ENCODE results near the gene MRPL43. TPM values are rescaled to one million over a fixed set of nuclear protein-coding genes. Genes with fewer than 3 reads are reported as not detected.

The MRPL43 gene
- total and polyA plus RNA-seq, 9 donors = 56.6 to 126 (median 83.3) TPM

- Histone ChIP-seq H3K4me1 (ENCODE audit: insufficient read depth) (peaks cover 18% of the 10 kb centered on the region), H3K36me3 (no peaks in the 10 kb centered on the region), H3K27ac (no peak overlapping the region), H3K9me3 (no peaks in the 10 kb centered on the region), H3K27me3 (no peaks in the 10 kb centered on the region), H3K4me3 (no peak overlapping the region)
- DNase-seq = peak in 2 of 5 donors; percentile 18 to 30
- TF ChIP-seq EP300 (IDR thresholded peaks at IDR 0.05) = no peak
- TF ChIP-seq, protein P1, sequence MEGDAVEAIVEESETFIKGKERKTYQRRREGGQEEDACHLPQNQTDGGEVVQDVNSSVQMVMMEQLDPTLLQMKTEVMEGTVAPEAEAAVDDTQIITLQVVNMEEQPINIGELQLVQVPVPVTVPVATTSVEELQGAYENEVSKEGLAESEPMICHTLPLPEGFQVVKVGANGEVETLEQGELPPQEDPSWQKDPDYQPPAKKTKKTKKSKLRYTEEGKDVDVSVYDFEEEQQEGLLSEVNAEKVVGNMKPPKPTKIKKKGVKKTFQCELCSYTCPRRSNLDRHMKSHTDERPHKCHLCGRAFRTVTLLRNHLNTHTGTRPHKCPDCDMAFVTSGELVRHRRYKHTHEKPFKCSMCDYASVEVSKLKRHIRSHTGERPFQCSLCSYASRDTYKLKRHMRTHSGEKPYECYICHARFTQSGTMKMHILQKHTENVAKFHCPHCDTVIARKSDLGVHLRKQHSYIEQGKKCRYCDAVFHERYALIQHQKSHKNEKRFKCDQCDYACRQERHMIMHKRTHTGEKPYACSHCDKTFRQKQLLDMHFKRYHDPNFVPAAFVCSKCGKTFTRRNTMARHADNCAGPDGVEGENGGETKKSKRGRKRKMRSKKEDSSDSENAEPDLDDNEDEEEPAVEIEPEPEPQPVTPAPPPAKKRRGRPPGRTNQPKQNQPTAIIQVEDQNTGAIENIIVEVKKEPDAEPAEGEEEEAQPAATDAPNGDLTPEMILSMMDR (IDR thresholded peaks at IDR 0.05) = no peak
- TF ChIP-seq POLR2A (IDR thresholded peaks at IDR 0.05) = no peak
- intact Hi-C loops (cut with DNase I) = no loop called here
- 59 to 67% (median 64%) methylated on average over 2 of the region's 2 CpGs for WGBS, 3 donors
Measured at GRCh38 chr10:100984672-100985177, 2.6 kb downstream of the MRPL43 start.

GRCh38 chr10:100983868-100984671 lies 3.2 kb downstream of the MRPL43 start:
- 70 to 78% (median 77%) methylated on average over 10 to 13 of the region's 13 CpGs for WGBS, 3 donors
- H3K9me3 ChIP-seq = no peaks in the 10 kb centered on the region
- no peaks in the 10 kb centered on the region for H3K36me3 ChIP-seq
- no peak overlapping the region for H3K4me3 ChIP-seq
- H3K27ac ChIP-seq = no peak overlapping the region
- no peak for TF ChIP-seq POLR2A (IDR thresholded peaks at IDR 0.05)
- TF ChIP-seq, protein P1 (IDR thresholded peaks at IDR 0.05) = no peak
- no peak for TF ChIP-seq EP300 (IDR thresholded peaks at IDR 0.05)
- DNase-seq = peak in 2 of 5 donors; percentile 14 to 28
- H3K4me1 ChIP-seq (ENCODE audit: insufficient read depth) = peaks cover 15% of the 10 kb centered on the region
- intact Hi-C loops (cut with DNase I) = no loop called here
- H3K27me3 ChIP-seq = no peaks in the 10 kb centered on the region

GRCh38 chr10:100982916-100983830 lies 4.1 kb downstream of the MRPL43 start:
- intact Hi-C loops (cut with DNase I) = no loop called here
- TF ChIP-seq EP300 (IDR thresholded peaks at IDR 0.05) = no peak
- no peak for TF ChIP-seq POLR2A (IDR thresholded peaks at IDR 0.05)
- TF ChIP-seq, protein P1 (IDR thresholded peaks at IDR 0.05) = no peak
- H3K27me3 ChIP-seq = no peaks in the 10 kb centered on the region
- no peak overlapping the region for H3K4me3 ChIP-seq
- no peaks in the 10 kb centered on the region for H3K36me3 ChIP-seq
- WGBS, 3 donors = 83 to 88% (median 85%) methylated on average over 18 to 24 of the region's 24 CpGs
- no peak overlapping the region for H3K27ac ChIP-seq
- peak in 4 of 5 donors; percentile 10 to 33 (median 20) for DNase-seq
- H3K4me1 ChIP-seq (ENCODE audit: insufficient read depth) = peaks cover 10% of the 10 kb centered on the region
- no peaks in the 10 kb centered on the region for H3K9me3 ChIP-seq

GRCh38 chr10:100981178-100981772 lies 6.0 kb downstream of the MRPL43 start:
- 83 to 89% (median 85%) methylated on average over 5 of the region's 5 CpGs for WGBS, 3 donors
- Histone ChIP-seq H3K36me3 (no peaks in the 10 kb centered on the region), H3K4me1 (ENCODE audit: insufficient read depth) (no peaks in the 10 kb centered on the region), H3K4me3 (no peak overlapping the region), H3K27me3 (no peaks in the 10 kb centered on the region), H3K27ac (no peak overlapping the region), H3K9me3 (no peaks in the 10 kb centered on the region)
- TF ChIP-seq, protein P1 (IDR thresholded peaks at IDR 0.05) = no peak
- TF ChIP-seq POLR2A (IDR thresholded peaks at IDR 0.05) (no peak), EP300 (IDR thresholded peaks at IDR 0.05) (no peak)
- intact Hi-C loops (cut with DNase I) = no loop called here
- no peak for DNase-seq

All from ovary (tissue), 9 donors.